Prostate gland (tissue), 2 donors: Measurements from ENCODE around the gene TSPAN18. TPM values are rescaled to one million over a fixed set of nuclear protein-coding genes. Genes with fewer than 3 reads are reported as not detected.

Experiments used
- DNase-seq: peaks from one replicate; pipeline ENCODE4 v3.0.0-alpha.2; 2019; ENCODE audit warnings: low spot score
- H3K27ac ChIP-seq, 2 donors: fragments of 200-600 bp; sonication (generic); 2 replicates each; pipeline ENCODE4 v1.5.1; 2017 to 2019
- H3K27me3 ChIP-seq: fragments of 200-600 bp; sonication (generic); replicated peaks from 2 replicates; pipeline ENCODE4 v1.5.1; 2019; ENCODE audit not compliant: insufficient read depth
- H3K36me3 ChIP-seq, 2 donors: fragments of 200-600 bp; sonication (generic); 1 replicate in 1 of 2; 2 replicates in 1 of 2; pipeline versions ENCODE4 v1.5.1 to v1.8.1; 2017 to 2019
- H3K4me1 ChIP-seq: fragments of 200-600 bp; sonication (generic); replicated peaks from 2 replicates; pipeline ENCODE4 v1.5.1; 2019
- H3K4me3 ChIP-seq, 2 donors: fragments of 200-600 bp; sonication (generic); 2 replicates each; pipeline ENCODE4 v1.5.1; 2017 to 2019
- H3K9me3 ChIP-seq: fragments of 200-600 bp; sonication (generic); 2 replicates; pipeline ENCODE4 v1.5.1; 2017
- POLR2A ChIP-seq: fragments of 450-650 bp; IDR thresholded peaks from one replicate; pipeline ENCODE4 v1.6.1; 2016; ENCODE audit warnings: antibody characterized with exemption, mild to moderate bottlenecking
- POLR2AphosphoS5 ChIP-seq: sonication (generic); formaldehyde crosslinking; IDR thresholded peaks from one replicate; pipeline ENCODE4 v1.6.1; 2017; ENCODE audit warnings: antibody characterized with exemption
- WGBS: methylation state at CpG from one replicate; pipeline ENCODE4 v1.1.5; 2018; 5-methylcytosine and 5-hydroxymethylcytosine counted together
- intact Hi-C: fragments of 100-400 bp; cut with DNase I; formaldehyde crosslinking; loops from one replicate; pipeline ENCODE4 v1.14.2; 2022
- total RNA-seq, 2 donors: library from RNA; depleted of rRNA; stranded (reverse); fragments of >200 nt; gene quantifications; one replicate each; pipeline ENCODE4 v1.1.0, GENCODE V29; 2016
- TF ChIP-seq, protein P1 (sequence below), 4 experiments: fragments of 200-600 bp in 2 of 4; fragments of 450-650 bp in 2 of 4; sonication (generic) in 2 of 4; IDR thresholded peaks; 1 replicate in 3 of 4; 2 replicates in 1 of 4; pipeline ENCODE4 v1.5.1; 2016 to 2019; ENCODE audit warnings: antibody characterized with exemption in 4 of 4, mild to moderate bottlenecking in 2 of 4, moderate library complexity in 2 of 4

Gene TSPAN18
- total RNA-seq, 2 donors from 2014 or later: 4.1 to 6.6 TPM

DNA sequence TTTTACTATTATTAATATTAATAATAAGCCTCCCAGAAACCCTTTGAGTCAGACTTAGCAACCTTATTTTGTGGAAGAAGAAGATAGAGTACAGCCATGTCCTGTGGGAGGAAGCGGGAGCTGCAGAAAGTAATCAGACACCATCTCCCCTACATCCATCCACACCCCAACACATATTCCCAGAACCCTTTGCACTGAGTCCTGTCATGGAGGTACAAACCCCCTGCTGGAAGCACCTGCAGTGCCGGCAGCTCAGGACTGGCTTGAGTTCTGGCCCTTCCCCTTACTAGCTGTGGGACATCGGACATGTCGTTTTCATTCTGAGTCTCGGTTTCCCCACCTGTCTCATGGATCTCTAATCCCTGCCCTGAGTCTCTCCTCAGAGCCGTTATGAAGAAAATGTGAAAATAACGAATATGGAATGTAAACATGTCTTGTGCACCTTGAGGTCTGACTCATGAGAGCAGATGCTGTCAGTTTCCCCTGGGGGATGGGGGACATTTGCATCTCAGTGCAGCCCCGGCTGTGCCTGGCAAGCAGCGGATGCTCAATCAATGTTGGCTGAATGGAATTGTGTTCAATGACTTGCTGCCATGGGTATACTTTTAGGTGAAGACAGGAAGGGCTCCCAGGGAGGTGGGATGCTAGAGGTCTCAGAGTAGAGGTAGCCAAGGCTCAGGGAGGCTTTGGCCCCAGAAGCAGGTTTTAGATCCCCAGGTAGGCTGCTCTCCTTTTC is 178.5 kb downstream of the TSPAN18 start:
- WGBS: 81% methylated on average over 9 of the region's 9 CpGs
- intact Hi-C loops: loop anchor here (2.0 kb wide), 1 partner anchor 348 kb away; no protein-coding TSS in a partner anchor
- H3K9me3 ChIP-seq: no peaks in the 10 kb centered on the region

DNA sequence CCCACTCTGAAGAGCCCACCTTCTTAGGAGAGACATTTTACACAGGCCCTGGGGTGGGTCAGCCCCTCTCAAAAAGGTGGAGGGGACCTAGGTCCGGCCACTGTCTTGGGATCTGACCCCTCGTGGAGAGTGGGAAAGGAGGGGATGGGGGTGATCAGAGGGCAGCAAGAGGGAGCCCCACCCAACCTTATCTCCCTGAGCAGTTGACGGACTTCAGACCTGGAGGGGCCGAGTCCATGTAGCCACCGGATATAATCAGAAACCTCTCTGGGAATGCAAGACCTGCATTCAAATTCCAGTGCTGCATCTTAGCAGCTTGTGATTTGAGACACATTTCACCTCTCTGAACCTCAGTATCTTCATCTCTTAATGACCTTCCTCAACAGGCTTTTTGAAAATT is 179.9 kb downstream of the TSPAN18 start:
- Histone ChIP-seq H3K4me3 (no peak overlapping the region), H3K36me3 (no peaks in the 10 kb centered on the region), H3K4me1 (no peaks in the 10 kb centered on the region), H3K27ac (no peak overlapping the region), H3K27me3 (no peaks in the 10 kb centered on the region), H3K9me3 (no peaks in the 10 kb centered on the region)
- TF ChIP-seq POLR2A (no peak), POLR2AphosphoS5 (no peak)
- TF ChIP-seq, protein P1, sequence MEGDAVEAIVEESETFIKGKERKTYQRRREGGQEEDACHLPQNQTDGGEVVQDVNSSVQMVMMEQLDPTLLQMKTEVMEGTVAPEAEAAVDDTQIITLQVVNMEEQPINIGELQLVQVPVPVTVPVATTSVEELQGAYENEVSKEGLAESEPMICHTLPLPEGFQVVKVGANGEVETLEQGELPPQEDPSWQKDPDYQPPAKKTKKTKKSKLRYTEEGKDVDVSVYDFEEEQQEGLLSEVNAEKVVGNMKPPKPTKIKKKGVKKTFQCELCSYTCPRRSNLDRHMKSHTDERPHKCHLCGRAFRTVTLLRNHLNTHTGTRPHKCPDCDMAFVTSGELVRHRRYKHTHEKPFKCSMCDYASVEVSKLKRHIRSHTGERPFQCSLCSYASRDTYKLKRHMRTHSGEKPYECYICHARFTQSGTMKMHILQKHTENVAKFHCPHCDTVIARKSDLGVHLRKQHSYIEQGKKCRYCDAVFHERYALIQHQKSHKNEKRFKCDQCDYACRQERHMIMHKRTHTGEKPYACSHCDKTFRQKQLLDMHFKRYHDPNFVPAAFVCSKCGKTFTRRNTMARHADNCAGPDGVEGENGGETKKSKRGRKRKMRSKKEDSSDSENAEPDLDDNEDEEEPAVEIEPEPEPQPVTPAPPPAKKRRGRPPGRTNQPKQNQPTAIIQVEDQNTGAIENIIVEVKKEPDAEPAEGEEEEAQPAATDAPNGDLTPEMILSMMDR (IDR thresholded peaks at IDR 0.05): no peak
- no peak for DNase-seq
- intact Hi-C loops: no loop called here
- 69% methylated on average over 5 of the region's 5 CpGs for WGBS

More for the DNA sequence above, 178.5 kb downstream of the TSPAN18 start:
- Histone ChIP-seq H3K27ac (no peak overlapping the region), H3K27me3 (no peaks in the 10 kb centered on the region), H3K4me3 (no peak overlapping the region), H3K4me1 (no peaks in the 10 kb centered on the region), H3K36me3 (no peaks in the 10 kb centered on the region)
- no peak for TF ChIP-seq POLR2A
- TF ChIP-seq, protein P1 (IDR thresholded peaks at IDR 0.05): no peak
- no peak for TF ChIP-seq POLR2AphosphoS5
- no peak for DNase-seq

DNA sequence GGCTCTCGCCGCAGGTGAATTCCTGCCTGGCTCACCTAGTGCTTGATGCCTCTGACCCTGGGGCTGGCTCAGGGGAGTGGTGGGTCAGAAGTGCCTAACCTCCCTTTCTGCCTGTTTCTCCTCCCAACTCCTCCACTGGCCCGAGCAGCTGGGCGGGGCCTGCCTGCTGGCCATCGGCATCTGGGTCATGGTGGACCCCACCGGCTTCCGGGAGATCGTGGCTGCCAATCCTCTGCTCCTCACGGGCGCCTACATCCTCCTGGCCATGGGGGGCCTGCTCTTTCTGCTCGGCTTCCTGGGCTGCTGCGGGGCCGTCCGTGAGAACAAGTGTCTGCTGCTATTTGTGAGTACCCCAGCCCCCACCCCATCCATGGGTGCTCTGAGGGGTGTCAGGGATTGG is 182.8 kb downstream of the TSPAN18 start:
- Histone ChIP-seq H3K27me3 (no peaks in the 10 kb centered on the region), H3K9me3 (no peaks in the 10 kb centered on the region), H3K27ac (no peak overlapping the region), H3K4me1 (no peaks in the 10 kb centered on the region), H3K4me3 (no peak overlapping the region), H3K36me3 (no peaks in the 10 kb centered on the region)
- intact Hi-C loops: no loop called here
- whole genome bisulfite sequencing: 92% methylated on average over 13 of the region's 14 CpGs
- DNase-seq: no peak
- no peak for TF ChIP-seq POLR2A
- no peak for TF ChIP-seq POLR2AphosphoS5
- TF ChIP-seq, protein P1 (IDR thresholded peaks at IDR 0.05): no peak

DNA sequence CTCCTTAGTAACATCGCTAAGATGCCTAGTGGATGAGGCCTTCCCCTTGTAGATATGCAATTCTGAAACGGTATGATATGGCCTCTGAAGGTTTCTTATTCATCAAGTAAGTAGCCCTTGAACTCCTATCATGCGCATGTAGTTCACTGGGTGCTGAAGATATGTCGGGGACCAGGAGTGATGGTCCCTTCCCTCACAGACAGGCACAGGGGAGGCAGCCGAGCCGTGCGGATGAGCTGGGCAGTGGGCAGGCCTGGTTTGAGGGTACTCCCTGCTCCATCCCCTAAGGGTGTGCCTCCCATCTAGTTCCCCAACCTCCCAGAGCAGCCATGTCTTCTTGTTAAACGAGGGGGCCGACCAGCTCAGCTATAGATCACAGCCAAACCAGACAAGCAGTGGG is 183.8 kb downstream of the TSPAN18 start:
- no peaks in the 10 kb centered on the region for H3K36me3 ChIP-seq
- TF ChIP-seq, protein P1 (IDR thresholded peaks at IDR 0.05): no peak
- TF ChIP-seq POLR2AphosphoS5 (no peak), POLR2A (no peak)
- H3K27me3 ChIP-seq: no peaks in the 10 kb centered on the region

More for the DNA sequence above, 183.8 kb downstream of the TSPAN18 start:
- 99% methylated on average over 7 of the region's 9 CpGs for WGBS
- intact Hi-C loops: no loop called here
- no peaks in the 10 kb centered on the region for H3K4me1 ChIP-seq
- no peak overlapping the region for H3K4me3 ChIP-seq
- H3K27ac ChIP-seq: no peak overlapping the region
- no peak for DNase-seq
- H3K9me3 ChIP-seq: no peaks in the 10 kb centered on the region
